CD8-positive, alpha-beta memory T cell (primary cell): ENCODE data around the gene SCARB2. TPM values are rescaled to one million over a fixed set of nuclear protein-coding genes. Genes with fewer than 3 reads are reported as not detected.

Experiments used
- CTCF ChIA-PET: fragments of 350-600 bp; sonication (Branson Sonifier 250); formaldehyde crosslinking; loops from one replicate; lab custom pipeline; 2021; ENCODE audit warnings: antibody characterized with exemption; lab: Charles Lee
- POLR2A ChIA-PET: fragments of 350-600 bp; sonication (Branson Sonifier 250); formaldehyde crosslinking; loops from one replicate; lab custom pipeline; 2021; ENCODE audit warnings: antibody characterized with exemption; lab: Charles Lee
- DNase-seq, 5 donors: peaks; one replicate each; pipeline versions ENCODE4 v3.0.0 to v3.0.0-alpha.2; 2020 to 2022; ENCODE audit warnings: mixed read lengths in 1 of 5
- H3K27ac ChIP-seq: one replicate; pipeline ENCODE4 v1.7.0; 2013; ENCODE audit warnings: low read depth, mild to moderate bottlenecking, low read length, moderate library complexity
- H3K27me3 ChIP-seq: 2 replicates; pipeline ENCODE4 v1.7.0; 2013; ENCODE audit warnings: low read length, mild to moderate bottlenecking; ENCODE audit not compliant: insufficient read depth, poor library complexity, severe bottlenecking
- H3K36me3 ChIP-seq: 2 replicates; pipeline ENCODE4 v1.7.0; 2013; ENCODE audit warnings: mild to moderate bottlenecking, low read length, moderate library complexity; ENCODE audit not compliant: insufficient read depth
- H3K4me1 ChIP-seq: 2 replicates; pipeline ENCODE4 v1.7.0; 2013; ENCODE audit warnings: mild to moderate bottlenecking, low read length, moderate library complexity; ENCODE audit not compliant: insufficient read depth
- H3K4me3 ChIP-seq: 2 replicates; pipeline ENCODE4 v1.7.0; 2013; ENCODE audit warnings: mild to moderate bottlenecking, low read length
- H3K9me3 ChIP-seq: 2 replicates; pipeline ENCODE4 v1.7.0; 2013; ENCODE audit warnings: mild to moderate bottlenecking, low read length
- H3K27ac Mint-ChIP-seq, 8 donors: one replicate each; pipeline ENCODE4 v1.8.0; 2020 to 2021; ENCODE audit warnings: mixed read lengths in 8 of 8, mild to moderate bottlenecking in 6 of 8, inconsistent platforms in 3 of 8, moderate library complexity in 3 of 8
- H3K27me3 Mint-ChIP-seq, 2 donors: one replicate each; pipeline ENCODE4 v1.8.0; 2020 to 2021; ENCODE audit warnings: mixed read lengths in 2 of 2, mild to moderate bottlenecking in 1 of 2, moderate library complexity in 1 of 2
- H3K36me3 Mint-ChIP-seq, 3 donors: one replicate each; pipeline ENCODE4 v1.8.0; 2020 to 2021; ENCODE audit warnings: mixed read lengths in 3 of 3, inconsistent platforms in 1 of 3, mild to moderate bottlenecking in 1 of 3
- H3K4me1 Mint-ChIP-seq, 3 donors: one replicate each; pipeline ENCODE4 v1.8.0; 2020 to 2021; ENCODE audit warnings: mixed read lengths in 3 of 3, inconsistent platforms in 1 of 3, mild to moderate bottlenecking in 1 of 3
- H3K4me3 Mint-ChIP-seq, 7 donors: one replicate each; pipeline ENCODE4 v1.8.0; 2020 to 2021; ENCODE audit warnings: mixed read lengths in 7 of 7, mild to moderate bottlenecking in 6 of 7, moderate library complexity in 4 of 7, inconsistent platforms in 2 of 7
- H3K9me3 Mint-ChIP-seq, 5 donors: one replicate each; pipeline ENCODE4 v1.8.0; 2020 to 2022; ENCODE audit warnings: mixed read lengths in 5 of 5, mild to moderate bottlenecking in 3 of 5, moderate library complexity in 2 of 5, inconsistent platforms in 1 of 5
- polyA plus RNA-seq: library from polyadenylated mRNA; unstranded; fragments of 300-500 nt; fragmentation: Illumina TruSeq; gene quantifications from one replicate; pipeline ENCODE4 v1.2.3, GENCODE V29; 2021
- total RNA-seq, 2 experiments: library from RNA; stranded (reverse); gene quantifications; one replicate each; pipeline ENCODE4 v1.2.3, GENCODE V29; 2021

Gene SCARB2
- total and polyA plus RNA-seq, 3 experiments from 2014 or later = 6.2 to 17.6 (median 6.7) TPM

GRCh38 chr4:76182463-76182862 lies 31.2 kb downstream of the SCARB2 start:
- peaks cover 2 to 7% (median 4%) of the 10 kb centered on the region in 3 donors for H3K4me1 Mint-ChIP-seq
- Histone ChIP-seq H3K36me3 (peaks cover 10% of the 10 kb centered on the region), H3K9me3 (no peaks in the 10 kb centered on the region), H3K27me3 (no peaks in the 10 kb centered on the region), H3K27ac (no peak overlapping the region), H3K4me3 (no peak overlapping the region), H3K4me1 (no peaks in the 10 kb centered on the region)
- ChIA-PET POLR2A (no interaction called here), CTCF (interaction anchor here (5.6 kb wide), 1 partner anchor 31 kb away, joined by 32 read pairs; the partner anchor contains the start of gene SCARB2)
- H3K9me3 Mint-ChIP-seq = no peaks in the 10 kb centered on the region
- H3K27me3 Mint-ChIP-seq = no peaks in the 10 kb centered on the region
- no peak for DNase-seq
- H3K36me3 Mint-ChIP-seq = peaks cover 0 to 32% (median 6%) of the 10 kb centered on the region in 3 donors
- H3K27ac Mint-ChIP-seq = no peak overlapping the region
- H3K4me3 Mint-ChIP-seq = no peak overlapping the region

GRCh38 chr4:76179398-76180318 lies 34.0 kb downstream of the SCARB2 start:
- Histone ChIP-seq H3K36me3 (peaks cover 24% of the 10 kb centered on the region), H3K27ac (no peak overlapping the region), H3K9me3 (no peaks in the 10 kb centered on the region), H3K27me3 (no peaks in the 10 kb centered on the region), H3K4me1 (no peaks in the 10 kb centered on the region), H3K4me3 (no peak overlapping the region)
- H3K27me3 Mint-ChIP-seq = no peaks in the 10 kb centered on the region
- H3K36me3 Mint-ChIP-seq = peaks cover 6 to 33% (median 11%) of the 10 kb centered on the region in 3 donors
- no peaks in the 10 kb centered on the region for H3K9me3 Mint-ChIP-seq
- peak; percentile 56 to 84 (median 70) for DNase-seq
- H3K4me1 Mint-ChIP-seq = peaks cover 0 to 3% (median 0%) of the 10 kb centered on the region in 3 donors
- POLR2A ChIA-PET = no interaction called here
- CTCF ChIA-PET = interaction anchor here (0.6 to 5.6 kb wide), 28 partner anchors 9 to 856 kb away, joined by 3 to 52 read pairs (median 4); partner anchors contain the start of genes NUP54 and SCARB2
- H3K27ac Mint-ChIP-seq = peak overlapping the region in 2 of 8 donors; percentile 39 to 61
- no peak overlapping the region for H3K4me3 Mint-ChIP-seq

- Mint-ChIP-seq H3K4me1 (peaks cover 0 to 3% (median 0%) of the 10 kb centered on the region in 3 donors), H3K27me3 (no peaks in the 10 kb centered on the region), H3K4me3 (no peak overlapping the region), H3K9me3 (no peaks in the 10 kb centered on the region), H3K36me3 (peaks cover 12 to 46% (median 19%) of the 10 kb centered on the region in 3 donors), H3K27ac (no peak overlapping the region)
- CTCF ChIA-PET = interaction anchor here (3.0 to 5.6 kb wide), 4 partner anchors 8 to 326 kb away, joined by 11 to 52 read pairs (median 30); partner anchors contain the start of gene SCARB2
- no peak for DNase-seq
- no peaks in the 10 kb centered on the region for H3K27me3 ChIP-seq
- H3K36me3 ChIP-seq = peaks cover 26% of the 10 kb centered on the region
- H3K27ac ChIP-seq = no peak overlapping the region
- POLR2A ChIA-PET = no interaction called here
- H3K4me1 ChIP-seq = no peaks in the 10 kb centered on the region
- no peaks in the 10 kb centered on the region for H3K9me3 ChIP-seq
- no peak overlapping the region for H3K4me3 ChIP-seq
These were observed 35.3 kb downstream of the SCARB2 start for GRCh38 chr4:76178296-76178695.

- Histone ChIP-seq H3K27ac (no peak overlapping the region), H3K27me3 (no peaks in the 10 kb centered on the region), H3K4me3 (no peak overlapping the region), H3K4me1 (no peaks in the 10 kb centered on the region), H3K9me3 (no peaks in the 10 kb centered on the region), H3K36me3 (peaks cover 30% of the 10 kb centered on the region)
- Mint-ChIP-seq H3K36me3 (peaks cover 12 to 51% (median 20%) of the 10 kb centered on the region in 3 donors), H3K27ac (no peak overlapping the region), H3K9me3 (no peaks in the 10 kb centered on the region), H3K27me3 (no peaks in the 10 kb centered on the region), H3K4me3 (no peak overlapping the region), H3K4me1 (peaks cover 0 to 3% (median 0%) of the 10 kb centered on the region in 3 donors)
- CTCF ChIA-PET = interaction anchor here (3.4 to 5.6 kb wide), 3 partner anchors 36 to 327 kb away, joined by 27 to 52 read pairs (median 32); partner anchors contain the start of gene SCARB2
- no peak for DNase-seq
- POLR2A ChIA-PET = no interaction called here
These were observed 35.9 kb downstream of the SCARB2 start for GRCh38 chr4:76177709-76178108.

- Histone ChIP-seq H3K4me3 (no peak overlapping the region), H3K36me3 (peaks cover 31% of the 10 kb centered on the region), H3K27ac (no peak overlapping the region), H3K9me3 (no peaks in the 10 kb centered on the region), H3K27me3 (no peaks in the 10 kb centered on the region), H3K4me1 (no peaks in the 10 kb centered on the region)
- Mint-ChIP-seq H3K4me3 (no peak overlapping the region), H3K4me1 (peaks cover 0 to 3% (median 0%) of the 10 kb centered on the region in 3 donors), H3K9me3 (no peaks in the 10 kb centered on the region), H3K27me3 (no peaks in the 10 kb centered on the region), H3K36me3 (peaks cover 12 to 58% (median 24%) of the 10 kb centered on the region in 3 donors), H3K27ac (no peak overlapping the region)
- ChIA-PET CTCF (no interaction called here), POLR2A (no interaction called here)
- no peak for DNase-seq
These were observed 38.3 kb downstream of the SCARB2 start for GRCh38 chr4:76175336-76175735.

- ChIA-PET POLR2A (no interaction called here), CTCF (no interaction called here)
- no peaks in the 10 kb centered on the region for H3K9me3 Mint-ChIP-seq
- H3K4me3 ChIP-seq = no peak overlapping the region
- no peak overlapping the region for H3K4me3 Mint-ChIP-seq
- H3K4me1 Mint-ChIP-seq = no peaks in the 10 kb centered on the region
- H3K27me3 Mint-ChIP-seq = no peaks in the 10 kb centered on the region
- no peak overlapping the region for H3K27ac ChIP-seq
- no peaks in the 10 kb centered on the region for H3K27me3 ChIP-seq
- peak overlapping the region in 1 of 8 donors; percentile 56 for H3K27ac Mint-ChIP-seq
- no peaks in the 10 kb centered on the region for H3K4me1 ChIP-seq
- no peaks in the 10 kb centered on the region for H3K9me3 ChIP-seq
- H3K36me3 Mint-ChIP-seq = peaks cover 12 to 63% (median 28%) of the 10 kb centered on the region in 3 donors
- no peak for DNase-seq
- H3K36me3 ChIP-seq = peaks cover 37% of the 10 kb centered on the region
These were observed 39.4 kb downstream of the SCARB2 start for GRCh38 chr4:76174216-76174615.

- CTCF ChIA-PET = no interaction called here
- Mint-ChIP-seq H3K36me3 (peaks cover 0 to 64% (median 32%) of the 10 kb centered on the region in 3 donors), H3K27ac (peak overlapping the region in 1 of 8 donors; percentile 56), H3K9me3 (no peaks in the 10 kb centered on the region), H3K4me3 (no peak overlapping the region), H3K27me3 (no peaks in the 10 kb centered on the region), H3K4me1 (no peaks in the 10 kb centered on the region)
- Histone ChIP-seq H3K27ac (no peak overlapping the region), H3K27me3 (no peaks in the 10 kb centered on the region), H3K4me3 (no peak overlapping the region), H3K36me3 (peaks cover 27% of the 10 kb centered on the region), H3K9me3 (no peaks in the 10 kb centered on the region), H3K4me1 (no peaks in the 10 kb centered on the region)
- POLR2A ChIA-PET = no interaction called here
- no peak for DNase-seq
These were observed 44.9 kb downstream of the SCARB2 start for GRCh38 chr4:76168688-76169087.

GRCh38 chr4:76166480-76166879 lies 47.1 kb downstream of the SCARB2 start:
- peaks cover 0 to 72% (median 42%) of the 10 kb centered on the region in 3 donors for H3K36me3 Mint-ChIP-seq

More at GRCh38 chr4:76166480-76166879, 47.1 kb downstream of the SCARB2 start:
- ChIA-PET CTCF (no interaction called here), POLR2A (no interaction called here)
- Histone ChIP-seq H3K4me3 (no peak overlapping the region), H3K36me3 (peaks cover 22% of the 10 kb centered on the region), H3K9me3 (no peaks in the 10 kb centered on the region), H3K4me1 (no peaks in the 10 kb centered on the region), H3K27ac (no peak overlapping the region), H3K27me3 (no peaks in the 10 kb centered on the region)
- H3K9me3 Mint-ChIP-seq = no peaks in the 10 kb centered on the region
- DNase-seq = no peak
- H3K27me3 Mint-ChIP-seq = no peaks in the 10 kb centered on the region
- H3K27ac Mint-ChIP-seq = no peak overlapping the region
- no peaks in the 10 kb centered on the region for H3K4me1 Mint-ChIP-seq
- H3K4me3 Mint-ChIP-seq = no peak overlapping the region
